ENCODE measurements around the gene SRGN.

SRGN gene

GRCh38 chr10:69061305-69062161 lies 26.4 kb upstream of the SRGN start:
- peak; percentile 98 for DNase-seq (ENCODE audit: low read depth)

DNA sequence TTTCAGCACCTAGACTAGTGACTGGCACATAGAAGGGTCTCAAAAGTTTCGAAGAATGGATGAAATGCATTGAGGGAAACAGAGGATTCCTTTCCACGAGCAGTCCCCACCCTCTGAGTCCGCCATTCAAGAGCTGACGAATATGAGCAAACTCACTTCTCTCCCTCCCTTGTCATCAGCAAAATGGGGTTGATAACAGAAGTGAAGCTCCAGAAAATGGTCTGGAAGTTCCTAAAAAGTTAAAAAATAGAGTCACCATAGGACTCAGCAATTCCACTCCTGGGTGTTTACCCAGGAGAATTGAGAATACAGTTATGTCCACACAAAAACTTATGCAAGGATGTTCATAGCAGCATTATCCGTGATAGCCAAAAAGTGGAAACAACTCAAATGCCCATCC lies 25.0 kb upstream of the SRGN start:
- DNase-seq (ENCODE audit: low read depth) = no peak

DNA sequence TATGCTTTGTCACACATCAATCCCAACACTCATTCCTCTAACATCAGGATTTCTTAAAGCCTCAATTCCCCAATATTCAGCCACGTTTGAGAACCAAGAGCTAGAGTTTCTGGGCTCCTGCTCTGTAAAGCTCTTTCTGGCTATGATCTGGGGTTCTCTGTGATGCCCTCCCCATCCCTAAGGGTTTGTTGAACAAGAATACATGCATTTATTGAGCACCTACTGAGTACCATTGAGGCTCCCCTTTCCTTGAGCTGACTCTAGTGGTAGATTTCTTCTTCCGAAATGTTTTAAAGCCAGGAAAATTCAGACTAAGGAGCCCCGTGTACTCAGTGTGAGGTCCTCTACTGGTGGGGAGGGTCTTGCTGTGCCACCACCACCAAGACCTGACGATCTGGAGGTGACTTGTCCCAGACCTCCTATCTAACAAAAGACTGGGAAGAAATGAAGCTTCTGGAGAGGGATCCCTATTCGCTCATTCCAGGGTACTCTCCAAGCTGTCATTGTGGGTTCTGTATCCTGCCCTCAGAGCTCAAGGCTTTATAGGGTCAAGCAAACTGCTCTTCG lies 23.1 kb upstream of the SRGN start:
- no peak for DNase-seq (ENCODE audit: low read depth)

- peak; percentile 87 for DNase-seq (ENCODE audit: low read depth)
Measured at GRCh38 chr10:69065406-69066361, 22.2 kb upstream of the SRGN start.

- no peak for DNase-seq (ENCODE audit: low read depth)
Measured at GRCh38 chr10:69067189-69067588, 20.7 kb upstream of the SRGN start.

- no peak for DNase-seq (ENCODE audit: low read depth)
Measured at GRCh38 chr10:69068549-69068948, 19.4 kb upstream of the SRGN start.

DNA sequence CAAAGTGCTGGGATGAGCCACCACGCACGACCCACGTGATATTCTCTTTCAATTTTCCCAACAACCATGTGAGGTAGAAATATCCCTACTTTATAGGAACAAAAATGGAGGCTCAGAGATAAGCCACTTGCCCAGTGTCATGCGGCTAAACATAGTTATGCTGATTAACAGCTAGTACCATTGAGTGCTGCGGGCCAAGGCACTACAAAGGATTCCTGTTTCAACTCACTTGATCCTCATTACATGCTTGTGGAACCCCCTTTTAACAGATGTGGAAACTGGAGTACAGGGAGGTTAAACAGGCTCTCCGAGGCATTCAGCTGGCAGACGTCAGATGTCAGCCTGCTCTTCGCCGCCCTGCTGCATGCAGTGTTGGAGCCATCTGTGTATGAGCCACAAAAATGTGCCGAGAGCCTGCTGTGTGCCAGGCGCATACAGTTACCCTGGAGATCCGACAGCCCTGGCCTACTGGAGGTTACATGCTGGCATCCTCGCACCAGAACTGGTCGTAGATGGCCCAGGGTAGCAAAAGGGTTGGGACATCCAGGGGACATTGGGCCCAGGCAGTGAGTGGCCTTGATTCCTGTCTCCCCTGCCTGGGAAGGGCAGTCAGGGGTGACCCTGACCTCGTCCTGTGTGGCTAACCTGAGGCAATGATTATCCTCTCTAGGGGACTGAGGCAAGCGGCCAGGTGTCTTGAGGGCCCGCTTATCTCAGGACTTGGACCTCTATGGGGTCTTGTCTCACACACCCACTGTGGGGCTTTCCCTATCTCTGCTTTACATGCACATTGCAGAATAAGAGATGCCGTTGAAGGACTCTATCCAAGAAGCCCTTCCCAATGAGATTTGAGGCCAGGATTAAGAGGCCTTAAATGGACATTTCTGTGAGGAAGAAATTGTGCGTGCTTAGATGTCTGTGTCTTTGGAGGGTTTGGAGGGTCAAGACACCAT lies 18.5 kb upstream of the SRGN start:
- DNase-seq (ENCODE audit: low read depth) = no peak

- DNase-seq (ENCODE audit: low read depth) = no peak
Measured at GRCh38 chr10:69070951-69071350, 17.0 kb upstream of the SRGN start.

- DNase-seq (ENCODE audit: low read depth) = no peak
Measured at GRCh38 chr10:69071610-69072009, 16.3 kb upstream of the SRGN start.

DNA sequence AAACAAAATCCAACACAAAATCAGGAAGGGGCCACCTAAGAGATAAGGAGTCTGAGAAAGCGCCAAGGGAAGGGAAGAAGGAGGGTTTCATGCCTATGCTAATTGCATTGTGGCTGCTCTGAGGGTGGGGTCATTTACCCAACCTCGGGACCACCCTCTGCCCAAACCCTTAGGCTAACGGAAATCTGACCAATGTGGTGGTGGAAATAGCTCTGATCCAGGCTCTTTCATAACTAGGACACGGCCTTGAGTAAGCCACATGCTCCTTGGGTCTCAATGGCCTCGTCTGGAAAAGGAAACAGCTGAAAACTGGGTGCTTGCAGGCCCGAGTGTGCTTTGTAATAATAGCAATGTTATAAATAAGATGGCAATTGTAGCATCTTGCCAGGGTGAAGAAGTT lies 14.9 kb upstream of the SRGN start:
- no peak for DNase-seq (ENCODE audit: low read depth)

DNA sequence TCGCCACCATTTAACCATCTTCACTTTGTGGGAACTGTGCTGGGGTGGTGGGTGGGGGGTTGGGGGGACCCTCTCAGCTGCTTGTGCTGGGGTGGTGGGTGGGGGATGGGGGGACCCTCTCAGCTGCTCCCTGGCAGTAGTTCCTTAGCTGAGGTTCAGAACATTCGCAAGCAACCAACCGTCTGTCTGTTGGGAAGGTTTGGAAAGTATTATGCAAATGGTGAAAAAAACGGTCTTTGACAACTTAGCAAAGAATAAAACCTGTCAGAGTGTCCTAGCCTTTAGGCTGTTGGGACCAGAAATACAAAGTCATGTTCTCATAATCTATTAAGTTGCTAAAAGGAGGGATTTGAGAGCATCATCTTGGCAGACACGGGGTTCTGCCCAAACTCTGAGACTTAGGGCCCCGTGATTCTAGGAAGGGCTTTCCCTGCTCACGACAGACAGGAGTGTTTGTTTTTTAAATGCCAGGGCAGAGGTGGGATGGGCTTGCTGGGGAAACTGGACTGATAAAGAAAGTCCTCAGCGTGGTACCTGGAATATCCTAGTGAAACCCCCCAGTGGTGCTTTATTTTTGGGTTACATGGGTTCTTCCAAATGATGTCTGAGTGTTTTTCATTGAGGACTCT lies 14.1 kb upstream of the SRGN start:
- no peak for DNase-seq (ENCODE audit: low read depth)

GRCh38 chr10:69074532-69074931 lies 13.4 kb upstream of the SRGN start:
- no peak for DNase-seq (ENCODE audit: low read depth)

GRCh38 chr10:69075431-69075830 lies 12.5 kb upstream of the SRGN start:
- DNase-seq (ENCODE audit: low read depth) = no peak

GRCh38 chr10:69078311-69078710 lies 9.6 kb upstream of the SRGN start:
- DNase-seq (ENCODE audit: low read depth) = no peak

DNA sequence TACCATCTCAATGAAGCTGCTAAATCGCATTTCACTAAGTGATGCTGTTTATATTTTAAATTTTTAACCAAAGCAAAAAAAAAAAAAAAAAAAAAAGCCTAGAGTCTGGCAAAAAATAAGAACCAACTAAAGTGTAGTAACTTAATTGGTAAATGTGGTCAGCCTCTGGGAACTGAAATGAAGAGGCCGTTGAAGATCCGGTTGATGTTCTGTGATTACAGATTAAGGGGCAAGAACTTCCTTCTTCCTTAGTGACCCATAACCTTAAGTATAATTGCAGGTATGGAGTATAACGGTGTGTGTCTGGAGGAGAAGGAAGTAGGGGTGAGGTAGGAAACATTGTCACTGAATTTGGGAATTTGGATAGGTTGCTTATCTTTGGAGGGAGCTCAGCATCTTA lies 7.7 kb upstream of the SRGN start:
- DNase-seq (ENCODE audit: low read depth) = no peak

- DNase-seq (ENCODE audit: low read depth) = no peak
Measured at GRCh38 chr10:69086001-69086509, 1.8 kb upstream of the SRGN start.

DNA sequence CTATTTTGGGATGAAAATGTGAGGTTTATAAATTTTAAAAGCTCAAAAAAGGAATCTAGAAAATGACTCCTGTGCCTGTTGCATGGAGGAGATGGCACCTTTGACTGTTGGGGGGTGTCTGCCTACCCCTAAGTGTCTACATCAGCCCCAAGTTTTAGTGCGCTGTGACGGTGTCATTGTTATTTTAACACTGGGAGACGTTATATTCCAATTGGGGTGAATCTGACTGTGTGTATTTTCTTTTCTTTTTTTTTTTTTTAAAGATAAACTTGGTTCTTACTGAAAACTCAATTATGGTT lies 517 bp downstream of the SRGN start:
- no peak for DNase-seq (ENCODE audit: low read depth)

GRCh38 chr10:69088801-69089501 lies 1.0 kb downstream of the SRGN start:
- no peak for DNase-seq (ENCODE audit: low read depth)

DNA sequence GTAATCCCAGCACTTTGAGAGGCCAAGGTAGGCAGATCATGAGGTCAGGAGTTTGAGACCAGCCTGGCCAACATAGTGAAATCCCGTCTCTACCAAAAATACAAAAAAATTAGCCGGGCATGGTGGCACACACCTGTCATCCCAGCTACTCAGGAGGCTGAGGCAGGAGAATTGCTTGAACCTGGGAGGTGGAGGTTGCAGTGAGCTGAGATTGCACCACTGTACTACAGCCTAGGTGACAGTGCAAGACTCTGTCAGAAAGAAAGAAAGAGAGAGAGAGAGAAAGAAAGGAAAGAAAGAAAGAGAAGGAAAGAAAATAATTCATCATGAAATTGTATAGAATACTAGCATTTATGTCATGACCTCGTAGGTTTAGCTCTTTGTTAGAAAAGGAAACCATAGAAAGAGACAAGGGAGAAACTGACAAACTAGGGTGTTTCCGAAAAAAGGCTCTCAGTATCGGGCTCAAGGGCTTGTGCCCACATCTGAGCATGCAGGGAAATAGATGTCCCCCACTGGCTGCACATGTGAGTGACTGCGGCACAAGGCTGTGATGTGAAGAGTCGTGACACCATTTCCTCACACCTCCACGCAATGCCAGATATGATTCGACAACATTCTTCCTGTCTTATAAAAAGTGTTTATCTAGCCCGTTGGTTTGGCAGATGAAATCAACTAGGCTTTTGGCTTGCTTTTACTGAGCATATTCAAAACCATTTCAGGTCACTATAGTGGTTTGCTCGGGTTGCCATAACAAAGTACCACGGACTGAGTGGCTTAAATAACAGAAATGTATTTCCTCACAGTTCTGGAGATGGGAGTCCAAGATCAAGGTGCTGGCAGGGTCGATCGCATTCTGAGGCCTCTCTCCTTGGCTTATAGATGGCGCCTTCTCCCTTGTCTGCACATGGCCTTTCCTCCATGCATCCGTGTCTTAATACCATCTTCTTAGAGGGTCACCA lies 2.0 kb downstream of the SRGN start:
- DNase-seq (ENCODE audit: low read depth) = peak; percentile 45
